NCI-H460 (cell line): ENCODE measurements around the gene CYP2W1. TPM values are rescaled to one million over a fixed set of nuclear protein-coding genes. Genes with fewer than 3 reads are reported as not detected.

Experiments used
- DNase-seq: peaks from one replicate; pipeline ENCODE4 v3.0.0-alpha.2; 2016; ENCODE audit warnings: low read depth; ENCODE audit errors: extremely low read depth
- total RNA-seq: library from RNA; depleted of rRNA; stranded (reverse); fragments of >200 nt; shearing (Covaris generic); gene quantifications from 2 replicates; pipeline ENCODE4 v1.2.3, GENCODE V29; 2014

CYP2W1 gene
- total RNA-seq, 1 experiment from 2014 or later = 0.05 TPM

DNA sequence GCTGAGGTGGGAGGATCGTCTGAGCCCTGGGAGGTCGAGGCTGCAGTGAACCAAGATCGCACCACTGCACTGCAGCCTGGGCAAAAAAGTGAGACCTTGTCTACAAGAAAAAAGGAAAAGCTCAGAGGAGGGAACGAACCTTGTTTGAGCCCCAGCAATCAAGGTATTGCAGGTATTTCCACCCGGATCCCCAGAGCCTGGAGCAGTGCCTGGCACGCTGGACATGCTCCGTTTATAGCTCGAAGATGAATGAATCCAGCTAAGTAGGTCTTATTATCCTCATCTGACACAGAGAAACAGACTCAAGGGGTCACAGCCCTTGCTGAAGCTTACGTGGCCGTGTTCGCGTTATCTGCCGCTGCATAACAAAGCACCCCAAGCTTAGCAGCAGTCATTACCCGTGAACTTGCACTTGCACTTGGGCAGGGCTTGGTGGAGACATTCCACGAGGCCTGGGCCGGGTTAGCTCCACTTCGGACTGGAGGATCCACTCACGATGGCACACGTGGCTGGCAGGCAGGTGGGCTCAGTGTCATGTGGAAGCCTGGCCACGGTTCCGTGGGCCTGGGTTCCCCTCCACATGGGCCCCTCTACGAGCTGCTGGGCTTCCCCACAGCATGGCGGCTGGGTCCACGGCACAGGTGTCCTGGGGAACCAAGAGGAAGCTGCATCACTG lies 4.4 kb upstream of the CYP2W1 start:
- DNase-seq = no peak

DNA sequence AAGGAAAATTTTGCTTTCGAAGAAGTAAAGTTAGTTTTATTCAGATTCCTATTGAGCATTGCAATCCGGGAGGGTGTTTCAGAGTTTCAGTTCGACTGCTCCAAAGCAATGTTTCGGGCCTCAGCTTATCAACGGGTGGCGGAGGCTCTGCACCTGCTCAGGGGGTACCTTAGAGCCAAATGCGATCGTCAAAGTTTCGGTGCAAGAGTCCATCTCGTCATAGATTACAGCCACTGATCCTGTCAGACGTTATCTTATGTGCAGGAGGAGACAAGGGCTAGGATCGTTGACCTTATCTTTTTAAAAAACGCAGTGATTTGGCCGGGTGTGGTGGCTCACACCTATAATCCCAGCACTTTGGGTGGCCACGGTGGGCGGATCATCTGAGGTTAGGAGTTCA lies 3.8 kb upstream of the CYP2W1 start:
- DNase-seq = no peak

DNA sequence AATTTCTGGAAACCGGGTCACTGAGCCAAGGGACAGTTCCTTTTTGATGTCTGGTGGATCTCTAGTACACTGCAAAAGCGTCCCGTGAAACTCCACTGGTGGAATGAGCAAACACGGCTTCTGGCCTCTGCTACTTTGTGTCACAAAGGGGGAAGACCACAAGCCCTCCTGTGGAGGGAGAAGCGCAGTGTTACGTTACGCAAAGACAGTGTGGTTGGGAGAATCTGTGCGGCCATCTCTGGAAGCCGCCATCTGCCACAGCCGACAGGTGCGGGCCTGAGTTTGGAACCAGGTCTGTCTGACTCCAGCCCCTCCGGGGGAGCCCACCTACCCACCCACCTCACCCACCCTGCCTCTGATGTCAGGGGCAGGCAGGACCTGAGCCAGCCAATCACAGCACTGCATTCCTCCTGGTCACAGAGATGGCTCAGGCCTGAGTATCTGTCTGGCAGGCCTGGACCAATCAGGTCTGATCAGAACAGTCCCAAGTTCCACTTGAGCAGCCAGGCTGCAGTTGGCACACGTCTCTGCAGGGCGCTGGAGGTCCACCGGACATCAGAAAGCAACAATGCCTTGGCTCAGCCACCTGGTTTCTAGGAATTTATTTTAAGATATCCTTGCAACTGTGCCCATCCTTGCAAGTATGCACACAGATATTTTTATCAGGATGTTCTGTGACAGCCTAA lies 3.0 kb upstream of the CYP2W1 start:
- no peak for DNase-seq

DNA sequence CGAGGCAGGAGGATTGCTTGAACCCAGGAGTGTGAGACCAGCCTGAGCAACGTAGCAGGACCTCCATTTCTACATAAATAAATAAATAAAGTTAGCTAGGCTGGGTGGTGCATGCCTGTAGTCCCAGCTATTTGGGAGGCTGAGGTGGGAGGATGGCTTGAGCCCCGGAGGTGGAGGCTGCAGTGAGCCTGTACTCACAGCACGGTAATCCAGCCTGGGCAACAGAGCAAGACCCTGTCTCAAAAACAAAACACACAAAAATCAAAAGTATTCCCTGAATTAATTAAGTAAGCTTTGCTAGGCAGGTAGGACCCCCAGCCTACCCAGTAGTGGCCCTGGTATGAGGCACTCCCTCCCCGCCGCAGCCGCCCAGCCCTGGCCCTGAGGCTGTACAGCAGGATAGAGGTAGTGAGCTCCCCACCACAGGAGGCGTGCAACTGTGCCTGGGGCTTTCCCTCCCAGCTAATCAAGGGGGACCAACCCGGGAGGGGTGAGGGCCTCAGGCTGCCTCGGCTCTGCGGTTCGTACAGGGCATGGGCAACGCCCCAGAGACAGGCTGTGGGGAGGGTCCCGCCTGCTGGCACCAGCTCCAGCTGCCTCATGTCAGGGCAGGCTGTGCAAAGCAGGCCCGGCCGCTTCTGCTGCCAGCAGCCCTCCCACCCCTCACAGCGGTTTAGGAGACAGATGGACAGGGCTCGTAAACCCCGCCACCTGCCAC lies 1.0 kb upstream of the CYP2W1 start:
- no peak for DNase-seq

DNA sequence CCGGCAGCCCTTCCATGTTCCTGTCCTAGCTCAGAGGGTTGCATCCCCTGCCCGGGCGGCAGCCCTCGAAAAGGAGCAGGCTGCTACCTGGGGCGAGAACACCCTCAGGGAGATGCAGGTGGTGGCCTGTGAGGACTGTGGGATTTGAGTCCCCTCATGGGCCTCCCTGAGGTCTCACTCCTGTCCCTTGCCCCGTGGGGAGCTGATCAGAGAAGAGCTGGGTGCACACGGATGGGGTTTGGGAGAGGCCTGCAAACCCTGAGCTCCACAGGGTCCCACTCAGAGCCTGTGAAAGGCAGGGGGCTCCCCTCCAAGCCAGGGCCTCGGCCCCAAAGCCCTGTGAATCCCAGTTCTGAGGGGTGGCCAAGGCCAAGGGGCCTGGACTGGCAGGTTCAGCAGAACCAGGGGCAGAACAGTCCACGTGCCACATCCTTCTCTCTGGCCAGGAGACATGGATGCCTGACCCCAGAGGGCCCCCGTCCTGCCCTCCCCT lies 424 bp upstream of the CYP2W1 start:
- no peak for DNase-seq

DNA sequence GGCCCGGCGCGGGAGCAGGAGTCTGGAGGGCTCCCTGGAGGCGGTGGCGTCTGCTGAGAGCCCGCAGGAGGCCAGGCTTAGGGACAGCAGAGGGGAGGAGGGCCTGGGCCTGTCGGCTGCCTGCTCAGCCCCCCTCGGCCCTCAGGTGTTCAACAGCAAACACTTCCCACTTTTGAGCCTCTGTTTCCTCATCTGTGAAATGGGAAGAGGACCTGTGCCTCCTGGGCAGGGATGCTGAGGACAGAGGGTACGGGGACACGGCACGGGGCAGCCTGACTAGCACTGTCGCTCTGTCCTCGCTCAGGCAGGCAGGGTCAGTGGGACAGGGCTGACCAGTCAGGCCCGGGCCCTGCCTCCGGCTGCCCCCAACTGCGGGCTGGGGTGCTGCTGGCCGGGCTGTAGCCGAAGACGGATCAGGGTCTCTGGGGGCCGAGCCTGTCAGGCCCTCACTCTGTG lies 663 bp downstream of the CYP2W1 start:
- DNase-seq = no peak

DNA sequence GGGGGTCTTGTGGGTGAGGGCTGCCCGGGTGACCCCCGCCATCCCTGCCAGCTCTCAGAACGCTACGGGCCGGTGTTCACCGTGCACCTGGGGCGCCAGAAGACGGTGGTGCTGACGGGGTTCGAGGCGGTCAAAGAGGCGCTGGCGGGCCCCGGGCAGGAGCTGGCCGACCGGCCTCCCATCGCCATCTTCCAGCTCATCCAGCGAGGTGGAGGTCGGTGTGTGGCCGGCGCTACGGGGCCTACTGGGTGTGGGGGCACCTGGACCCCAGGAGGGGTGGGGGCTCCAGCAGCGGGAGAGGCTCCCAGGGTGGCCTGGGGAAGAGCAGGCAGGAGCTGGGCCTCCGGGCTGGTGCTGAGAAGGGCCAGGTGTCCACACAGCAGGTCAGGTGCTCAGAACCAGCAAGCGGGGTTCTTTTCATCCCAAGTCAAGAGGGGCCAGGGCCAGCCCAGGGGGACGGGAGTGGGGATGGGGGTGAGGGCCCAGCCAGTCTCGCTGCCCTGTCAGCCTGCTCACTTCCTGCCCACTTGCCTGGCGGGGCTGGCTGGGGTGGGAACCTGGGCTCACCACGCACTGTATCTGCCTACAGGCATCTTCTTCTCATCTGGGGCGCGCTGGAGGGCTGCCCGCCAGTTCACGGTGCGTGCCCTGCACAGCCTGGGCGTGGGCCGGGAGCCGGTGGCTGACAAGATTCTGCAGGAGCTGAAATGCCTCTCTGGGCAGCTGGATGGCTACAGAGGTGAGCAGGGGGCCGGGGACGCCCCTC lies 1.6 kb downstream of the CYP2W1 start:
- DNase-seq = no peak

DNA sequence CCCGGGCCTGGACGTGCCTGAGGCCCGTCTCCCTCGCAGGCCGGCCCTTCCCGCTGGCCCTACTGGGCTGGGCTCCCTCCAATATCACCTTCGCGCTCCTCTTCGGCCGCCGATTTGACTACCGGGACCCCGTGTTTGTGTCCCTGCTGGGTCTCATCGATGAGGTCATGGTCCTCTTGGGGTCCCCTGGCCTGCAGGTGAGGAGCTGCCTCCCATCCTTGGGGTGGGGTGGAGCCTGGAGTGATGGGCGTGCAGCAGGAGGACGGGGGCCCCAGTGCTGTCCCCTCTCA lies 2.1 kb downstream of the CYP2W1 start:
- DNase-seq = no peak

DNA sequence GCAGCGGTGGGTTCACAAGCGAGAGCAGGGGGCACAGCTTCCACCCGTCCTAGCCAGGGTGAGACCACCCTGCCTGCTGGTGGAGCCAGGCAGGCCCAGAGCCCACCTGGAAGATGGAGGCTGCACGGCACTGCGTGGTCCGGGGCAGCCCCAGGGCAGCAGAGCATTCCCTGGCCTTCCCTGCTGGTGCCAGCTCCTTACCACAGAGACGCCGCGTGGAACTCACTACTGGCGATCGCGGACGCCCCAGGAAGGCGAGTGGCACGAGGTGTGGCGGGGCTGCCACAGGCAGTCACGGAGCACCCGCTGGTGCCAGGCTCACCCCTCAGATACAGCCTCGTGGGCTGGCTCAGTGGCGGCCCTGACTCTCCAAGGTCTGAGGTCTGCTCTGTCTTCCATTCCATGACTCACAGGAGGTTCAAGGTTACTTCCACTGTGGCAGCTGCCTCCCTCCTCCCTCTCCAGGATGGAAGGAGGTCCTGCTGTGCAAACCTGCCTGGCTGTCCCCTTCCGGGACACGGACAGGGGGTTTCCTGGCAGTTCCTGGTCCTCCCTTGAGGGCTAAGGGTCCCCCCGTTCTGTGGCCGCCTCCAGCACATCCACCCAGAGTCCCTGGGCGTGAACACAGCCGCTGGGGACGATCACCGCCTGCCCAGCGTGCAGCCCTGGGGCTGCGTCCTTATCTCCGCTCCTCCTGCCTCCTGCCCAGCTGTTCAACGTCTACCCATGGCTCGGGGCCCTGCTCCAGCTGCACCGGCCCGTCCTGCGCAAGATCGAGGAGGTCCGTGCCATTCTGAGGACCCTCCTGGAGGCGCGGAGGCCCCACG lies 3.1 kb downstream of the CYP2W1 start:
- DNase-seq = no peak

DNA sequence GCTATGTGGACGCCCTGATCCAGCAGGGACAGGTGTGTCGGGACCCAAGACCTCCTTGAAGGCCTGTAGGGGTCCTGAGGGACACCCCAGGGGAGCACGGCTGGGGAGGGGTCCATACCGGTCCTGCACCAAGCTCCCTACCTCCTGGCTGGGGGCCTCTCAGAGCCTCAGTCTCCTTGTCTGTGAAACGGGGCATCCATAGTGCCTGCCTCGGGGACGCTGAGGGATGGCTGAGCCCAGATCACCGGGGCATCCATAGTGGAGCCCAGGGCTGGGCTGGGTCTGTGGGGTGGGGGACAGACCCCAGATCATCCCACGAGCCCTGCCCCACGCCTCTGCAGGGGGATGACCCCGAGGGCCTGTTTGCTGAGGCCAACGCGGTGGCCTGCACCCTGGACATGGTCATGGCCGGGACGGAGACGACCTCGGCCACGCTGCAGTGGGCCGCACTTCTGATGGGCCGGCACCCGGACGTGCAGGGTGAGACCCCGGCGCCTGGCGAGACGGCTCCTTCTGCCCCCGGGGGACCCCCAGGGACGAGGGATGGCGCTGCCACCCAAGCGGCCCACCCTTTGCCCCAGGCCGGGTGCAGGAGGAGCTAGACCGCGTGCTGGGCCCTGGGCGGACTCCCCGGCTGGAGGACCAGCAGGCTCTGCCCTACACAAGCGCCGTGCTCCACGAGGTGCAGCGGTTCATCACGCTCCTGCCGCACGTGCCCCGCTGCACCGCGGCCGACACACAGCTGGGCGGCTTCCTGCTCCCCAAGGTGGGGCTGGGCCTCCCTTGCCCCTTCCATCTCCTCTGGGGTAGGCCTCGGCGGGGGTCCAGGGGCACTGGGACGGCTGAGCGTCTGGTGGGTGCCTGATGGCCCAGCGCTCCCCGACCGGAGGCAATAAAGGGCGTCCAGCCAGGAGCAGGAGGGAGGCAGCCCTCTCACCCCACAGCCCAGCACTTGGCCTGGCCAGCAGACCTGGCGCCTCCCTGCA lies 4.1 kb downstream of the CYP2W1 start:
- DNase-seq = no peak

DNA sequence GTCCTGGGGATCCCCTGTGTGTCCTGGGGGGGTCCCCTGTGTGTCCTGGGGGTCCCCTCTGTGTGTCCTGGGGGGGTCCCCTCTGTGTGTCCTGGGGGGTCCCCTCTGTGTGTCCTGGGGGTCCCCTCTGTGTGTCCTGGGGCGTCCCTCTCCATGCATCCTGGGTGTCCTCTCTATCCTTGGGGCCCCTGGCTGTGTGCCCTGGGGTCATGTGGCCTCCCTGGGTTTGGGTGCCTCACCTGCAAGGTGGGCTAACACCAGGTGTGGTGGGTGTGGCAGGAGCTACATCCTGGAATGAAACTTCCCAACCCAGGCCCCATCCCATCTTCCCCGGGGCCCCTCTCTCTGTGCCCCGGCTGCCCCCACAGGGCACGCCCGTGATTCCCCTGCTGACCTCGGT lies 4.9 kb downstream of the CYP2W1 start:
- DNase-seq = no peak

DNA sequence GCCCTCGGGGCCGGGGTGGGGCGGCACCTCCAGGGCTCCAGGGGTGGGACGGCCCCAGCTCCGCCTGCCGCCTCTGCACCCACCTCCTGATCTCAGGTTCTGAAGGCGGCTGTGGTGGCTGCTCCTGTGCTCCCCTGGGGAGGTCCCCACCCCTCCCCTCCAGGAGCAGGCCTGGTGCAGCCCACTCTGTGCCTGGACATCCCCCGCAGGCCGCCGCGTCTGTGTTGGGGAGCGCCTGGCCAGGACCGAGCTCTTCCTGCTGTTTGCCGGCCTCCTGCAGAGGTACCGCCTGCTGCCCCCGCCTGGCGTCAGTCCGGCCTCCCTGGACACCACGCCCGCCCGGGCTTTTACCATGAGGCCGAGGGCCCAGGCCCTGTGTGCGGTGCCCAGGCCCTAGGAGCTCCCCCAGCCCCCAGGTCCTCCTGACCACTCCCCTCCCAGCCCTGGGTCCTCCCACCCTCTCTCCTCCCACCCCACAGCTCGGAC lies 5.5 kb downstream of the CYP2W1 start:
- no peak for DNase-seq

DNA sequence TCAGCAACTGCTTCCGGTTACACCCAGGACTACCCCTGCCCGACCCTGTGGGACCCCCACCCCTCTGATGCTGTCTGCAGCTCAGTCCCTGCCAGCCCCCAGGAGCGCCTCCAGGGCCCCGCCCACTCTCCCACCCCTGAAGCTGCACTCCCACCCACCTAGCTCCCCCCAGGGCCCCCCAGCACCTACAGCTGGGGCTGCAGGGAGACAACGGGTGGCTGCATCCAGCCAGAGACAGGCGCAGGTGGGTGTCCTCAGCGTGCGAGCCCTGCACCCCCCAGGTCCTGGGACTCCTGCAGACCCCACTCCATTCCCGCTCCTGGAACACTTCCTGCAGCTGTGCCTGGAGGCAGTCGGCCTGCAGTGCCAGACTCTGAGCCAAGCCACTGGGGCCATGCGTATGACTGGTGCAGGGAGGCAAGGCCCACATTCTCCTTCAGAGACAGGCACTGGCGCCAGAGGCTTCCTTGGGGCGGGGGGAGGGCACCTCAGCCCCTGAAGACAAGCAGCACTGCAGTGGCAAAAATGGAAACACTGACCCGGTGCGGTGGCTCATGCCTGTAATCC lies 6.1 kb downstream of the CYP2W1 start:
- no peak for DNase-seq

DNA sequence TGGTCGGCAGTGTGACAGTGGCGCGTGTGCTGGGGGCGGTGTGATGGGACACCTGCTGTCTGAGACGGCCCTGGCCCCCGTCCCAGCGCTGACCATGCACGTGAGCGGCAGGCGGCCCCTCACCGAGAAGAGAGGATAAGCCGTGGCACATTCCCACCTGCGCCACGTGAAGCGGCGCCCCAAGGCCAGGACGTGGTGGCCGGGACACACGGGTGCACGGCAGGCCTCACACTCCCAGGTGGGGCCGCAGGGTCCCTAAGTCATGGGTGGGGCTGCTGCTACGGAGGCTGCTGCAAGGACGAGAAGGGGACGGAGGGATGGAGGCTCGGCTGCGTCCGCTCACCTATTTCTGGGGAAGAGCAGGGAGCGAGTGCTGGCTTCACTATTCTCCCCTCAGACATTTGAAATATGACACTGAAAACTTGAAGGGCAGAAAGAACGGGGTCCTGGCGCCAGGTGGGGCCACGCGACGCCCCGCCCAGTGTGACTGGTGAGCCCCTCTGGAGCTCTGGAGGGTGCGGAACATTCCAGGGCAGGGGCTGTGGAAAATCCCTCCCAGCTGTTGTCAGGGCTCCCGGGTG lies 7.5 kb downstream of the CYP2W1 start:
- no peak for DNase-seq

DNA sequence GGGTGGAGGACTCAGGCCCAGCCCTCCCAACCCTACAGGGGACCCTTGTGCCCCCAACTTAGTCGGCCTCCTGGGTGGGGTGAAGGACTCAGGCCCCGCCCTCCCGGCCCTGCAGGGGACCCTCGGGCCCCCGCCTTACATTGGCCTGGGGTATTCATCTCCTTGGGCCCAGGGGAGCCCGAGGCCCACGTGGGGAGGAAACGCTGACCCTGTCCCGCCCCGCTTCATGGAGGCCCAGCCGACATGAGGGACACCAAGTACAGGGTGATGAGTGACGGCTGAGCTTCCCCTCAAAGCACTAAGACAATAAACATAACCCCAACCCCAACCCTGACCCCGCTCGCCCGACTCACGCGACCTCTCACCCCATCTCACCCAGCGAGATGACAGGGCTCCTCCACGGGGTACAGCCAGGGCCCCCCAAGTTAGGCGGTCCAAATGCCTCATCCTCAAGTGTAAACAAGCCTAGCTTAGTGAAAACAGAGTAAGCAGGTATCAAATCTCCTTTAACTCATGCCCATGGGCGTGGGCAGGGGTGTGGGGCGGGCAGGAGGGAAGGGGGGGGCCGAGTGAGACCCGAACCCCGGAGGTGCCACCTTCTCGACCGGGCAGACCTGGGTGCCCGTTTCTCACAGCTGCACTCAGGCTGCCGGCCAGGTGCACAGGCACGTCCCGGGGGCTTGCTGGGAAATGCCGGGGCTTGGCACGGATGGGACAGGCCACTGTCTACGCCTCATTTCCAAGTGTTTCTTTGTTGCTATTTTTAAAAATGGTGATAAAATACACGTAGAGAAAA lies 8.2 kb downstream of the CYP2W1 start:
- DNase-seq = no peak

DNA sequence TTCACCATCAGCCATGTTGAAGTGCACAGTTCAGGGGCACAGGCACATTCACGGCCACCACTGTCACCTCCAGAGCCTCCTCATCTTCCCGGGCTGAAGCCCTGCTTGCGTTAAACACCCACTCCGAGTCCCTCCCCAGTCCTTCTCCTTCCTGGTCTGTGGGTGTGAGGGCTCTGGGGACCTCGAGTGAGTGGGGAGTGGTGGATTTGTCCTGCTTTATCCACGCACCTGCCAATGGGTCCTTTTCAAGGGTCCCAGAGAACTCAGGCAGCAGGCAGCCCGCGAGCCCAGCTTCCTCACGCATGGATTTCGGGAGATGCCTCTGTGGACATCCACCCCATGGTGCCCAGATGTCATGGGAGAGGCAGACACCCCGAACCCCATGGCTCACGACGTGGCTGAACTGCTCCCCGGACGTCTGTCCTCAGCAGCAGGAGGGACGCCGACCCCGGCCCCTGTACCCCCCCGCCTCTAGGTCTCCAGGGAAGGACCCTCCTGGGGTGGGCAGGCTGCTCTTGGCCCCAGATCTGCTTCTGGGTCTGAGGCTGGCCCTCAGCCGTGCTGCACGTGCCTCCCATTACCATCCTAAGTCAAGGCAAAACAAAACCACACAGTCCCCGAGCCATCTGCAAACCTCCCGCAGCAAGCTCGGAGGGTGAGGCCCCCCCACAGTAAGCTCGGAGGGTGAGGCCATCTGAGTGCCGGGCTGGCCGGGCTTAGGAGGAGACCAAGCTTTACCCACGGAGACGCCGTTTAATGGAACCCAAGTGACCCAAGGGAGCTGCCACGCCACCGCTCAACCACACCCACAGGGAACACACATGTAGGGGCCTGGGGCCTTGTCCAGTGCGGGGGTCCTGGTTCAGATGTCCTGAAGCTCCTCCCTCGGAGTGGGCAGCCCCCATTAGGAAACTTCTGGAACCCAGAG lies 9.0 kb downstream of the CYP2W1 start:
- DNase-seq = no peak
